GM18502 (cell line): ENCODE results near the gene KIAA1755.

Source experiments
- ATAC-seq: cut with Tn5 transposase; IDR thresholded peaks from one replicate; pipeline ENCODE4 v1.9.1; 2021; ENCODE audit warnings: mild to moderate bottlenecking; ENCODE audit not compliant: unreplicated experiment, poor library complexity

Gene KIAA1755

GRCh38 chr20:38245753-38246152 lies 14.8 kb downstream of the KIAA1755 start:
- ATAC-seq = no peak

- no peak for ATAC-seq
Measured at GRCh38 chr20:38243709-38244020, 16.9 kb downstream of the KIAA1755 start.

- no peak for ATAC-seq
Measured at GRCh38 chr20:38242848-38243708, 17.5 kb downstream of the KIAA1755 start.

- ATAC-seq = no peak
Measured at GRCh38 chr20:38241201-38241600, 19.3 kb downstream of the KIAA1755 start.

- ATAC-seq = no peak
Measured at GRCh38 chr20:38239441-38239840, 21.1 kb downstream of the KIAA1755 start.

- no peak for ATAC-seq
Measured at GRCh38 chr20:38238829-38239228, 21.7 kb downstream of the KIAA1755 start.

- ATAC-seq = no peak
Measured at GRCh38 chr20:38237381-38237780, 23.2 kb downstream of the KIAA1755 start.

GRCh38 chr20:38231531-38232121 lies 28.9 kb downstream of the KIAA1755 start:
- ATAC-seq = no peak

- no peak for ATAC-seq
Measured at GRCh38 chr20:38230957-38231526, 29.5 kb downstream of the KIAA1755 start.

GRCh38 chr20:38230253-38230551 lies 30.3 kb downstream of the KIAA1755 start:
- no peak for ATAC-seq

- no peak for ATAC-seq
Measured at GRCh38 chr20:38229376-38230252, 30.9 kb downstream of the KIAA1755 start.

- ATAC-seq = no peak
Measured at GRCh38 chr20:38228436-38228835, 32.1 kb downstream of the KIAA1755 start.

GRCh38 chr20:38227420-38228360 lies 32.8 kb downstream of the KIAA1755 start:
- ATAC-seq = no peak

- ATAC-seq = no peak
Measured at GRCh38 chr20:38226553-38226952, 34.0 kb downstream of the KIAA1755 start.

- ATAC-seq = no peak
Measured at GRCh38 chr20:38225900-38226263, 34.7 kb downstream of the KIAA1755 start.

GRCh38 chr20:38225240-38225899 lies 35.2 kb downstream of the KIAA1755 start:
- ATAC-seq = no peak

- ATAC-seq = no peak
Measured at GRCh38 chr20:38224531-38224930, 36.0 kb downstream of the KIAA1755 start.

GRCh38 chr20:38223743-38224100 lies 36.8 kb downstream of the KIAA1755 start:
- no peak for ATAC-seq

GRCh38 chr20:38222923-38223742 lies 37.4 kb downstream of the KIAA1755 start:
- no peak for ATAC-seq
